Endometrial microvascular endothelial cells (primary cell): ENCODE measurements around the gene NEK6. TPM values are rescaled to one million over a fixed set of nuclear protein-coding genes. Genes with fewer than 3 reads are reported as not detected.

Experiments
- in situ Hi-C: cut with HindIII; loops from 2 replicates; pipeline ENCODE4 v1.10.0; 2017; ENCODE audit warnings: low sequenced_read_pairs, low pct_unique_long_range_greater_than_20kb; ENCODE audit errors: inconsistent ontology term
- total RNA-seq: library from RNA; depleted of rRNA; stranded (reverse); fragments of >200 nt; gene quantifications from one replicate; pipeline ENCODE4 v1.2.3, GENCODE V29; 2015; ENCODE audit errors: inconsistent ontology term

Gene NEK6
- total RNA-seq, 1 donor from 2014 or later = 40.0 TPM

- in situ Hi-C loops = loop anchor here (25.0 kb wide), 2 partner anchors 94 to 194 kb away; no protein-coding TSS in a partner anchor
Observed at GRCh38 chr9:124306098-124306735, 48.5 kb downstream of the NEK6 start.

GRCh38 chr9:124307379-124308030 is 49.8 kb downstream of the NEK6 start:
- in situ Hi-C loops = loop anchor here (25.0 kb wide), 2 partner anchors 95 to 195 kb away; no protein-coding TSS in a partner anchor

- in situ Hi-C loops = loop anchor here (25.0 kb wide), 2 partner anchors 97 to 197 kb away; no protein-coding TSS in a partner anchor
Observed at GRCh38 chr9:124308606-124309491, 51.1 kb downstream of the NEK6 start.

GRCh38 chr9:124309667-124310084 is 51.9 kb downstream of the NEK6 start:
- in situ Hi-C loops = loop anchor here (25.0 kb wide), 2 partner anchors 97 to 197 kb away; no protein-coding TSS in a partner anchor

GRCh38 chr9:124311283-124311682 is 53.5 kb downstream of the NEK6 start:
- in situ Hi-C loops = loop anchor here (25.0 kb wide), 2 partner anchors 99 to 199 kb away; no protein-coding TSS in a partner anchor

GRCh38 chr9:124312290-124313265 is 54.8 kb downstream of the NEK6 start:
- in situ Hi-C loops = loop anchor here (25.0 kb wide), 2 partner anchors 100 to 200 kb away; no protein-coding TSS in a partner anchor

- in situ Hi-C loops = loop anchor here (25.0 kb wide), 2 partner anchors 102 to 202 kb away; no protein-coding TSS in a partner anchor
Observed at GRCh38 chr9:124313940-124314339, 56.2 kb downstream of the NEK6 start.

GRCh38 chr9:124315882-124316281 is 58.1 kb downstream of the NEK6 start:
- in situ Hi-C loops = loop anchor here (25.0 kb wide), 2 partner anchors 104 to 204 kb away; no protein-coding TSS in a partner anchor

- in situ Hi-C loops = loop anchor here (25.0 kb wide), 2 partner anchors 108 to 208 kb away; no protein-coding TSS in a partner anchor
Observed at GRCh38 chr9:124320062-124320973, 62.6 kb downstream of the NEK6 start.

GRCh38 chr9:124321416-124321815 is 63.7 kb downstream of the NEK6 start:
- in situ Hi-C loops = loop anchor here (25.0 kb wide), 2 partner anchors 109 to 209 kb away; no protein-coding TSS in a partner anchor

GRCh38 chr9:124321935-124322334 is 64.2 kb downstream of the NEK6 start:
- in situ Hi-C loops = loop anchor here (25.0 kb wide), 2 partner anchors 110 to 210 kb away; no protein-coding TSS in a partner anchor

GRCh38 chr9:124322618-124323432 is 65.1 kb downstream of the NEK6 start:
- in situ Hi-C loops = loop anchor here (25.0 kb wide), 2 partner anchors 111 to 211 kb away; no protein-coding TSS in a partner anchor

- in situ Hi-C loops = loop anchor here (25.0 kb wide), 2 partner anchors 112 to 212 kb away; no protein-coding TSS in a partner anchor
Observed at GRCh38 chr9:124323904-124324303, 66.2 kb downstream of the NEK6 start.

GRCh38 chr9:124325816-124326215 is 68.1 kb downstream of the NEK6 start:
- in situ Hi-C loops = no loop called here

- in situ Hi-C loops = no loop called here
Observed at GRCh38 chr9:124326378-124326777, 68.6 kb downstream of the NEK6 start.

GRCh38 chr9:124327491-124327890 is 69.7 kb downstream of the NEK6 start:
- in situ Hi-C loops = no loop called here
